Measurements from ENCODE around the gene CDH23. TPM values are rescaled to one million over a fixed set of nuclear protein-coding genes. Genes with fewer than 3 reads are reported as not detected.

CDH23 gene
- total and polyA plus RNA-seq, 2 of the 8 experiments (the other 6 are each of a cell fraction or from before 2014, with no cell fraction given), result 1.9 to 4.9 TPM

DNA sequence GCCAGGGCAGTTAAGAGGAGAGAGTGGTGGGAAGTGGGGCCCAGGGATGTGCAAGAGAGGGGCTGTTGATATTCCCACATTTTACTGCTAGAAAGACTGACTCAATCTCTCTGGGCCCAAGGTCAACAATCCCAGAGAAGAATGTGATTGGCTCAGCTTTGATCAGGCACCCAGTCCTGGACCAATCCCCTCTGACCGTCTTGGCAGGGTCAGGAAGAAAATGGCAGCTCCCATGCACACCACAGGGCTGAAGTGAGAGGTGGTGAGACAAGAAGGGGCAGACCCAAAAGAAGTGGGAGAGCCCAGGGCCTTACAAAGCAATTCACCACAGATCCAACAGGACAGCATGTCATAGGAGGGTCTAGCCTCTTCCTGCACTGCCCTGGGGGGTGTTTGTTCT lies 326.1 kb downstream of the CDH23 start:
- Histone ChIP-seq H2BK120ac (replicated peaks; ENCODE audit: low read depth, low read length) (no peak overlapping the region), H4K20me1 (replicated peaks in 1 of 2; ENCODE audit: control insufficient read depth in 1 of 2, insufficient read depth in 2 of 2, low read length in 2 of 2) (no peaks in the 10 kb centered on the region), H3K27me3 (replicated peaks in 1 of 4; ENCODE audit: control insufficient read depth in 3 of 4, extremely low read depth in 1 of 4, insufficient read depth in 3 of 4, low read length in 3 of 4) (peaks cover 0 to 6% (median 0%) of the 10 kb centered on the region in 4 experiments; a peak in 2 of 7 replicates), H4K8ac (ENCODE audit: extremely low read depth, insufficient read depth, low read length) (no peak overlapping the region), H3K4me3 (ENCODE audit: extremely low read depth in 1 of 4, insufficient read depth in 2 of 4, low read depth in 3 of 4, low read length in 4 of 4) (no peak overlapping the region), H2AK5ac (ENCODE audit: low read depth, low read length) (no peak overlapping the region), H3K23me2 (ENCODE audit: low read depth, low read length) (peaks cover 2% of the 10 kb centered on the region; the same call in 1 of the 2 replicates), H3K79me1 (ENCODE audit: low read depth, low read length) (no peaks in the 10 kb centered on the region), H3K14ac (ENCODE audit: insufficient read length) (no peak overlapping the region), H3K23ac (ENCODE audit: insufficient read length) (no peak overlapping the region), H3K18ac (ENCODE audit: extremely low read depth, low read length) (no peak overlapping the region), H3K27ac (ENCODE audit: low read depth, low read length) (no peak overlapping the region), H2BK20ac (ENCODE audit: low read length) (0 out of 2 replicates have a peak overlapping the region, but pooled peaks have one; percentile 18), H2BK5ac (ENCODE audit: low read depth, low read length) (no peak overlapping the region), H3K36me3 (ENCODE audit: control insufficient read depth in 2 of 4, insufficient read depth in 4 of 4, low read length in 3 of 4) (no peaks in the 10 kb centered on the region), H3K56ac (replicated peaks; ENCODE audit: insufficient read length, low read depth, low read length) (no peak overlapping the region), H3K4me1 (replicated peaks in 1 of 4; ENCODE audit: control insufficient read depth in 3 of 4, insufficient read depth in 4 of 4, low read length in 3 of 4) (peaks cover 0 to 14% (median 7%) of the 10 kb centered on the region in 4 experiments; a peak in 6 of 7 replicates), H3K4ac (replicated peaks; ENCODE audit: insufficient read length, low read depth, low read length) (no peak overlapping the region), H2BK15ac (ENCODE audit: low read length) (no peak overlapping the region), H2BK12ac (ENCODE audit: low read depth, low read length) (no peak overlapping the region), H2AFZ (ENCODE audit: low read length) (no peak overlapping the region), H3K9ac (replicated peaks in 1 of 4; ENCODE audit: extremely low read depth in 1 of 4, low read depth in 3 of 4, low read length in 3 of 4) (no peak overlapping the region), H3K4me2 (ENCODE audit: insufficient read depth in 1 of 2, low read depth in 2 of 2, low read length in 2 of 2) (no peak overlapping the region), H3K9me3 (ENCODE audit: insufficient read depth in 2 of 2, low read depth in 1 of 2, low read length in 1 of 2) (no peaks in the 10 kb centered on the region), H4K5ac (ENCODE audit: insufficient read length, low read depth, low read length) (no peak overlapping the region), H3K79me2 (ENCODE audit: control insufficient read depth in 1 of 2, insufficient read depth in 2 of 2, low read length in 2 of 2) (no peaks in the 10 kb centered on the region), H4K91ac (replicated peaks; ENCODE audit: insufficient read length, low read length) (no peak overlapping the region)
- 89% methylated on average over 1 of the region's 1 CpG; no CpG with 5 or more reads in 1 of the 2 experiments for WGBS, 2 experiments (ENCODE audit: extremely low coverage in 1 of 2, insufficient coverage in 1 of 2, insufficient read length in 1 of 2, insufficient replicate concordance in 2 of 2, low coverage in 1 of 2, low lambda C conversion rate in 2 of 2, missing lambda C conversion rate in 1 of 2)
- CTCF ChIA-PET (ENCODE audit: partially characterized antibody), result interaction anchor here (0.7 to 4.9 kb wide), 8 partner anchors 10 to 354 kb away, joined by 3 to 23 read pairs (median 4); partner anchors contain the start of gene VSIR
- DNase-seq (ENCODE audit: low read depth in 1 of 2, low spot score in 2 of 2), result no peak
- POLR2A ChIA-PET (ENCODE audit: partially characterized antibody), result no interaction called here
- no peak for FAIRE-seq
- TF ChIP-seq KDM4A (IDR thresholded peaks at IDR 0.05; ENCODE audit: low read depth, low read length, severe bottlenecking) (no peak), POU5F1 (IDR thresholded peaks at IDR 0.05; ENCODE audit: low read depth, low read length) (no peak), CEBPB (IDR thresholded peaks at IDR 0.05; ENCODE audit: low read depth, low read length) (no peak), SP1 (IDR thresholded peaks at IDR 0.05; ENCODE audit: low read depth, low read length) (no peak), CBX5 (IDR thresholded peaks at IDR 0.05; ENCODE audit: low read depth, low read length) (no peak)
